ENCODE results near the gene EIF3L. TPM values are rescaled to one million over a fixed set of nuclear protein-coding genes. Genes with fewer than 3 reads are reported as not detected.

The EIF3L gene
- total RNA-seq, 1 donor from 2014 or later: 452 TPM

- Mint-ChIP-seq H3K27ac (ENCODE audit: unreplicated experiment) (no peak overlapping the region), H3K4me1 (ENCODE audit: unreplicated experiment) (peaks cover 9% of the 10 kb centered on the region), H3K27me3 (ENCODE audit: unreplicated experiment) (no peaks in the 10 kb centered on the region), H3K36me3 (ENCODE audit: unreplicated experiment) (peaks cover 44% of the 10 kb centered on the region), H3K4me3 (ENCODE audit: unreplicated experiment) (no peak overlapping the region), H3K9me3 (ENCODE audit: unreplicated experiment) (no peaks in the 10 kb centered on the region)
- no peak for TF ChIP-seq CTCF (IDR thresholded peaks at IDR 0.05)
- no peak for DNase-seq (ENCODE audit: extremely low spot score, unreplicated experiment)
Measured at GRCh38 chr22:37854946-37855345, 5.7 kb downstream of the EIF3L start.

- Mint-ChIP-seq H3K9me3 (ENCODE audit: unreplicated experiment) (no peaks in the 10 kb centered on the region), H3K27ac (ENCODE audit: unreplicated experiment) (no peak overlapping the region), H3K36me3 (ENCODE audit: unreplicated experiment) (peaks cover 44% of the 10 kb centered on the region), H3K27me3 (ENCODE audit: unreplicated experiment) (no peaks in the 10 kb centered on the region), H3K4me1 (ENCODE audit: unreplicated experiment) (peaks cover 7% of the 10 kb centered on the region), H3K4me3 (ENCODE audit: unreplicated experiment) (no peak overlapping the region)
- no peak for DNase-seq (ENCODE audit: extremely low spot score, unreplicated experiment)
- TF ChIP-seq CTCF (IDR thresholded peaks at IDR 0.05): no peak
Measured at GRCh38 chr22:37855462-37855861, 6.2 kb downstream of the EIF3L start.

GRCh38 chr22:37860796-37861421, 11.7 kb downstream of the EIF3L start:
- no peak for DNase-seq (ENCODE audit: extremely low spot score, unreplicated experiment)
- Mint-ChIP-seq H3K4me1 (ENCODE audit: unreplicated experiment) (no peaks in the 10 kb centered on the region), H3K9me3 (ENCODE audit: unreplicated experiment) (no peaks in the 10 kb centered on the region), H3K4me3 (ENCODE audit: unreplicated experiment) (no peak overlapping the region), H3K27ac (ENCODE audit: unreplicated experiment) (no peak overlapping the region), H3K36me3 (ENCODE audit: unreplicated experiment) (peaks cover 49% of the 10 kb centered on the region), H3K27me3 (ENCODE audit: unreplicated experiment) (no peaks in the 10 kb centered on the region)
- no peak for TF ChIP-seq CTCF (IDR thresholded peaks at IDR 0.05)

GRCh38 chr22:37862570-37863325, 13.5 kb downstream of the EIF3L start:
- H3K4me1 Mint-ChIP-seq (ENCODE audit: unreplicated experiment): no peaks in the 10 kb centered on the region
- no peak for DNase-seq (ENCODE audit: extremely low spot score, unreplicated experiment)
- H3K9me3 Mint-ChIP-seq (ENCODE audit: unreplicated experiment): no peaks in the 10 kb centered on the region
- TF ChIP-seq CTCF (IDR thresholded peaks at IDR 0.05): no peak
- no peak overlapping the region for H3K4me3 Mint-ChIP-seq (ENCODE audit: unreplicated experiment)
- H3K27ac Mint-ChIP-seq (ENCODE audit: unreplicated experiment): no peak overlapping the region
- no peaks in the 10 kb centered on the region for H3K27me3 Mint-ChIP-seq (ENCODE audit: unreplicated experiment)
- peaks cover 50% of the 10 kb centered on the region for H3K36me3 Mint-ChIP-seq (ENCODE audit: unreplicated experiment)

GRCh38 chr22:37865510-37865909, 16.3 kb downstream of the EIF3L start:
- Mint-ChIP-seq H3K27me3 (ENCODE audit: unreplicated experiment) (no peaks in the 10 kb centered on the region), H3K36me3 (ENCODE audit: unreplicated experiment) (peaks cover 48% of the 10 kb centered on the region), H3K4me1 (ENCODE audit: unreplicated experiment) (no peaks in the 10 kb centered on the region), H3K27ac (ENCODE audit: unreplicated experiment) (no peak overlapping the region), H3K9me3 (ENCODE audit: unreplicated experiment) (no peaks in the 10 kb centered on the region), H3K4me3 (ENCODE audit: unreplicated experiment) (no peak overlapping the region)
- TF ChIP-seq CTCF (IDR thresholded peaks at IDR 0.05): no peak
- DNase-seq (ENCODE audit: extremely low spot score, unreplicated experiment): no peak

Measured in osteocyte (in vitro differentiated cells).